Activated naive CD4-positive, alpha-beta T cell treated with anti-CD3 and anti-CD28 coated beads, Interleukin-2, amount 10 ng/mL, durations not matched to agents 5 hours and 36 hours (primary cell): ENCODE measurements around the gene CLEC18A. TPM values are rescaled to one million over a fixed set of nuclear protein-coding genes. Genes with fewer than 3 reads are reported as not detected.

Experiments used
- microRNA-seq: library from miRNA; unstranded; fragments of <30 nt; microRNA quantifications from one replicate; pipeline ENCODE4 v1.2.0, GENCODE V29; 2022; ENCODE audit warnings: borderline microRNAs expressed, borderline replicate concordance
- total RNA-seq, 2 experiments: library from RNA; stranded (reverse); gene quantifications; one replicate each; pipeline ENCODE4 v1.2.3, GENCODE V29; 2021

The CLEC18A gene
- 1 to 10 TPM; 2.1 to 2.6 TPM for total RNA-seq

GRCh38 chr16:69951017-69951671 is at the start of gene CLEC18A:
CLEC18A (plus strand) TSS chr16:69951334; CDS start chr16:69951367, 33 bp downstream.

Small RNAs within 50 kb of the gene (microRNA-seq; reads per million reads assigned to microRNA genes)
- 3,390 reads per million, percentile 94 among the genes with 10 or more reads in this experiment for gene MIR140

Other genes starting within 250 kb of the CLEC18A start
- 10 to 100 TPM; 16.6 to 19.6 TPM for gene NQO1, start 224.8 kb upstream of the CLEC18A start, total RNA-seq
- 10 to 100 TPM; 71.2 to 71.8 TPM for gene NOB1, start 196.4 kb upstream of the CLEC18A start, total RNA-seq
- 10 to 100 TPM; 59.9 to 64.1 TPM for gene WWP2, start 189.0 kb upstream of the CLEC18A start, total RNA-seq
- gene PDPR, start 163.0 kb downstream of the CLEC18A start, total RNA-seq = 10 to 100 TPM; 23.8 to 25.1 TPM
- gene CLEC18C, start 222.5 kb downstream of the CLEC18A start, total RNA-seq = under 1 TPM; 0.38 to 0.48 TPM